Dedifferentiated amniotic fluid mesenchymal stem cell (primary cell): ENCODE data around the gene TTLL5.

Experiments
- DNase-seq: peaks from one replicate; pipeline ENCODE4 v3.0.0-alpha.2; 2016; ENCODE audit errors: extremely low spot score

TTLL5 gene

DNA sequence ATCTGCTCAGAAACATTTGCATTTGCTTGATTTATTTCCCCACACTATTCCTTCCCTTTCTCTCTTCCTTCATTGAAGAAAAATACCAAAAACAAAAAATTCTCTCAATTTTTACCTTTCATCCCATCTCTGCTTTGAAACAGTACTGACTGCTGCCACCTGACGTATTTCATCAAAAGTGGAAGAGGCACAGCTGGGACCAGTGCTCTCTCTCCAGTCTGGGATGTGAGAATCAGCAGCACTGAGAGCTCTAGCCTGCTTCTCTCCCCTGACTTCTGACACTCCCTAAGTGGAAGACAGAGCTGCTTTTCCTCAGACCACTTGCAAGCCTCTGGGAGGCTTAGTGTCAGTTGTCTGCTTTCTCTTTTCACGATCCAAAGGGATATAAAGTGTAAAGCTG lies 36.9 kb downstream of the TTLL5 start:
- no peak for DNase-seq

DNA sequence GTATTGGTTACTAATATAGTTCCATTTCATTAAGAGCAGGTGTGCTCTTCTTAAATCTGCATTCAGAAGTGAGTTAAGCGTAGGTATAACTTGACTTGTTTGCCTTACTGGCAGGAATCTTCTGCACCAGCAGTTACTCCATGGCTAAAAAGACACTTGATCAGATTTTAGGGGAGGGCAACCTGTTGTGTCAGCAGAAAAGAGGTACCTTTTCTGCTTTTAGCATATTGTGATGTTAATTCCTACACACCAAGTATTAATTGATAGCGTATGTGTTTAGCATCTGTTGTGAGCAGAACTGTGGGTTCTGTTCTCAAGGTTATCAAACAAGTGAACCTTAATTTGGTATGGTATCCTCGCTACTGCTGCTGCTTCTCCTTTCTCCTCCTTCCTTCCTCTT lies 38.3 kb downstream of the TTLL5 start:
- DNase-seq = no peak

DNA sequence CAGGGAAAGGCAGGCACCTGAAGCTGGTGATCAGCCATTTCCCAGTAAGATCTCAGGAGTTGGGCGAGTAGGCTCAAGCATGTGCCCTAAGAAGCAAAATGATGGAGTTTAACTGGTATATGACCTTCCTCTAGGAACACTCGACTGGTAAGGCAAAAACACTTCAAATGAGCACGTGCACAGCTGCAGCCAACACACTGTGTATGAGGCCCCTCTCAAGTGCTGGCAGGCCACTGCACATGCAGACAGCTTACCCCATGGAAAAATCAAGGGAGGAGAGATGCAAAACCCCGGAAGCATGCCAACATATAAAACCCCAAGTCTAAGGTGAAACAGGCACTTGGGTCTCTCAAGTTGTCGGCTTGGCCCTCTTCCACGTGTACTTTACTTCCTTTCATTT lies 39.2 kb downstream of the TTLL5 start:
- no peak for DNase-seq

DNA sequence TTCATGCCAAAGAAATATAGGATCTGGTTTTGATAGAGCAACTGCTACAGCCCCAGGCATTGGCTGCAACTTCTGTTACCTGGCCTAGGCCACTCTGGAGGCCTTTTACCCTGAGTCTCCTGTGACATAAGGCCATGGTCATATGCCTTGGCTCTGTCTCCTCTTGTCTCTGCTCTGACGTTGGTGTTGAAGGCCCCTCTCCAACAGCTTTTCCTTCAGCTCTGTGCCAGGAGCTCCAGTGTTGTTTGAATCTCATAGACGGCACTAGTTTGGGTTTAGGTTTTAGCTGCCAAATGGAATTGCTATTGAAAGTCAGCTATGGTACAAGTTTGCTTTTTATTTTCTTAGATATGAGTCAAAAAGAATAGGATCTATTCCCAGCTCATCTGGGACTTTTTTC lies 41.1 kb downstream of the TTLL5 start:
- DNase-seq = no peak

DNA sequence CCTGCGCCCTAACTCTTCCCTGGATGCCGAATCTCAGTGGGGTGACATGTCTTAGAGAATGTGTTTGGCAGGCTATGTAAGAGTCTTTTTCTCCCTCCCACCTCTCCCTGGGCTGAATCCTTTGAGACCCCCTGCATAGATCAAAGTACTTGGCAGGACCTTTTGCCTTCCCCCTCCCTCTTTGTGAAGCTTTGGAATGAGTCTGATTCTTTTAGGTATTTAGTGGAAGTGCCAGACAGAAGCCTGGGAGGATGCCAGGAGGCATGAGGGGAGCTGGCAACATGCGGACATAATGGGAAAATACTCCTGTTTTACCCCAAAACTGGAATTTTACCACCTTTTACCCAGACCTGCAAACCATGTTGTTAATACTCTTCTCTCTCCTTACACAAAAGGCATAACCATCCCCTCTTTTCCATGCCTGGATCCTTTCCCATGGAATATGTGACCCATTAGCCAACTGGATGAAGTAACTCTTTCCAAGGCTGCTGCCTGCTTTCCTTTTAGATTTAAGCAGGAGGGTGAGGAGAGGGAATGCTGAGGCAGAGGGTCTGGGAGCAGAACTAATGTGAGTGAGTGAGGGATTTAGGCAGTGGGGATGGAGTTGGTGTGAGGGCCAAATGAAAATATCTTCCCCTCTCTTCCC lies 41.7 kb downstream of the TTLL5 start:
- DNase-seq = no peak

DNA sequence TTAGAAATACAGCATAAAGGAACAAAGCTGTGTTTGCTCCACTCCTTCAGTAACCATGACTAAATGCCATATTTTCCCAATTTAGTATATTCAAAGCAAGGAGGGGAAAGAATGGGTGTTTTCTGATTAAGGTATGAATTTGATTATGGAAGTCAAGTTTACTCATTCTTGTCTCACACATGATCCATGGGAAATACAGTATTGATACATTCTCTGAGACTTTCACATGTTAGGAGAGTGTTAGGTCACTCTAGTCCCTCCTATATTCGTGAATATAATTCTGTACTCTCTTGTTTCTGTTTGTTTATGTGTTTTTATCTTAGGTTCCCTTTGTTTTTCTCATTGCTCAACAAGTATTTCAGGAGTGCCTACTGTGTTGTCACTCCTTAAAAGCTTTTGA lies 42.4 kb downstream of the TTLL5 start:
- no peak for DNase-seq

DNA sequence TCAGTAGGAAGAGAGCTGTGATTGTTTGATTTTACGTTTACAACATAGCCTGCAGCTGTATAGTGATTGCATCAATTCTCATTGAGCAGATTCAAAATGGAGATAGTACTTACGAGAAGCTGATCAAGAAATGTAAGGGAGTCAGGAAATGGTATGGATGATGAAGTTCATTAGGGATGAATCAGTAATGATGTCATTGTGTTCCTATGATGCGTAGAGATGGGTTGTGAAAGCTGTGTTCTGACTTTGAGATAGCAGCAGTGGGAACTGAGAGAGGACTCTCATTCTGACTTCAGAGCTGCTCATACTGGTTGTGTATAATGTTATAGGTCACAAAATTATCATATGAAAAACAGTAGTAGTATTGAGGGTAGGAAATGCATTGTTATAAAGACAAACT lies 44.0 kb downstream of the TTLL5 start:
- DNase-seq = no peak

DNA sequence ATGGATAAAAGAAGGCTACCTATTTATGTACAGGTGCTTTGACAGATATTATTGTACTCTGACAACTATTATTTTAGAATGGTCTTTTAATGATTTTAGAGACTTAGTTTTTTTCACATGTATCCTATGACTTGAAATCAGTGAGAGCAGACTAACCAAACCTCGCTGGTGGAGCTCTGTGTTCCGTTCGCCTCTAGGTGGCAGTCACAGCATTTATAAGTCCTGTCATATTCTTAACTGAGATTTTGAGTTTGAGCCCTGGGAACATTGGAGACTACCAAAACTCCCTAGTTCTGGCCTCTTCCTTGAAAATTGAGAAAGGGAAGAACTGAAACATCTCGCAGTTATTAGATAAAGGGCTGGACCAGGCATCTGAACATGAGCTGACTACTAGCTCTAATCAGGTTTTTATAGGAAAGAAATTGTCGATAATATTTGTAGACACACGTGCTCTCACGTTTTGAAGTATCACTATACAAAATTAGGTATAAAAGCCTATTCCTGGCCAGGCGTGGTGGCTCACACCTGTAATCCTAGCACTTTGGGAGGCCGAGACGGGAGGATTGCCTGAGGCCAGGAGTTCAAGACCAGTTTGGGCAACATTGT lies 48.3 kb downstream of the TTLL5 start:
- peak; percentile 92 for DNase-seq

DNA sequence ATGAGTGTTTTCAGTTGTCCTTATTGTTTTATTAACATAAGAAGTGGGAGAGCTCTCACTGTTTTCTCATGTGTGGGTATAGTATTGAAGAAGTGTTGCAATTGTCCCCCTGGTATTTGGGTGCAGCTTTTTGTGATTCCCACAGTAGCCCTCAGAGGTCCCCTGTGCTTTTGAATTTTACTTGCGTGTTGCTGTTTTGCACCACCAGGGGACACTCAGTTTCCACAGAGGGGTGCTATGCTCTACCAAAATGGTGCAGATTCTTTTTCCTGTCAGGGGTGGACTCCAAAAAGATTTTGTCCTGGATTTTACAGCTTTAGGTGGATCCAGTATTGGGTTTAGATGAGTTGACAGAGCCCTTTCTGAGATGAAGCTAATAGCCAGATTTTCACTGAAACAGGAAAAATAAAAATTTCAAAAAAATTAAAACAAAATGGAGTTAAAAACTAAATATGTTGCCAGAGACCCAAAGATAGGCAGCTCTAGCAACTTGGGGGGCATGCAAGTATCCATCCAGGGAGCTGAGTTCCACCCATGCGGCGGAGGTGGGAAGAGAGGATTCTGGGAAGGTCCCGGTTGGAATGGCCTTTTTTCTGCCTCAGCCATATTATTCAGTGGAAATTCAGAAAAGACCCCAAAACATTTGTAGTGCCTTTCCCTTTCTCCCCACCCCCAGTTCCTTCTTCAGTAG lies 50.2 kb downstream of the TTLL5 start:
- DNase-seq = peak; percentile 62

DNA sequence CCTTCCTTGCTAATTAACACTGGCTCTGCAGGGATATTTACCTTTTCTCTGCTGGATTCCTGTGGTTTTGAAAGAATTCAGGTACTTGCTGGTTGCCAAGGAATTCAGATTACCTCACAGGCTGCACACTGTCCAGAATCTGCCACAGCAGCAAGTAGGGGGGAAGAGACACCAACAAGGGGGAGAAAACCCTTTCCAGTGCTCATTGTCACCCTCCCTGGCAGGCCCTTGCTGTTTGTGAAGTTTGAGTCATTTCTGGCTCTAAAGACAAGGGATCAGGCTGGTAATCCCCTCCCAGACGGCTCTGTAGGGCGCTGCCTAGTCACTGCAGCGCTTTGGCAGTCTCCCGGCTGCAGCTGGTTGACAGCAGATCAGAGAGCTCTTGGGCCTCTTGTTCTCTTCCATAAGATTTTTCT lies 50.8 kb downstream of the TTLL5 start:
- DNase-seq = peak; percentile 76

DNA sequence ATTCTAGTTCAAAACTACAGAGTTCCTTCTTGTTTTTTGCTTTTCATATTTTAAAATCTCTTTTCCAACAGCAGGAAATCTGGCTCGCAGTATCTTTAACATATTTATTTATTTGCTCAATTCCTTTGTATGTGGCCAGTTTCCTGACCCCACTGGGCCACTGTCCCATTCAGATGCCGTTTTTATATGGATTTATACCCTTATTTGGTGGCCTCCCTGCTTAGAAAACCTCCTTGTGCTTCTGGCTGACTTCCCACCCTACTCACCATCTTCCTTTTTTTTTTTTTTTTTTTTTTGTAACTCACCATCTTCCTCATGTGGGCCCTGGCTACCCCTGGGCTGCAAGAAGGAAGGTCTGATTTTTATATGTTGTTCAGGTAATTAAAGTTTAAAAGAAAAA lies 53.9 kb downstream of the TTLL5 start:
- no peak for DNase-seq

DNA sequence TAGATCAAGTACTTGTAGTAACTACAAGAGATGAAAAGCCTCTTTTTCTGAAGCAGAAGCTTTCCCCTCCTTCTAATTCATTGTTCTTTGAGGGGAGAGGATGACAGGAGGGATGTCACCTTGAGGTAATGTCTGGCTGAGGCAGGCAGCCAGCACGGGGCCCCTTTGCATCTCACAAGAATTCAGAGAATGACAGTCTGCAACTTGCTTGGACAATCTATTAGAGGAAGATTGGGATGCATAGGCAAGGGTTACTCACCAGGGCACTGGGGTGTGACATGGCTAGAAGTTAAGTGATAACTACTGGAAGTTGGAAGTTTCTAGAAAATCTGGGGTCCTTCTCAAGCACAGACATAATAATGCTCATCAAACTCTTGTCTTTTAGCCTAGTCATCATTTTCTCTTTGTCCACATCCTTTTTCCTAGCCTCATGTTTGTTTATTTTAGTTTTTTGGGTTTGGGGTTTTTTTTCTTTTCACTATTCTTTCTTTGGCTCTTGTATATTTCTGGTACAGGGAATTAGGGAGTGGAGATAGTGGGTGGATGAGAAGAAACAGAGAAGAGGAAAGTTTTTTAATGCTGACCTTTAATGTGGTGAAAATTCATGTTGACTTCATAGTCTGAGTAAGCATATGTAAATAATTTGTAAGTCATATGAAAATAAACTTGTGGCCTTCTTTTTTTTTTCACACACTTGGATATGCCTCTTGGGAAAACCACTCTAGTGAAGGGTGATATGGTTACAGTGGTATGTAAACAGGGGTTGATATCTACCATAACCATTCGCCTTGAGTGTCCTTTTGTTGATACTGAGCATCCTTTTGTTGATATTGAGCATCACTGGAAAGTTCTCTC lies 55.1 kb downstream of the TTLL5 start:
- DNase-seq = peak; percentile 40

DNA sequence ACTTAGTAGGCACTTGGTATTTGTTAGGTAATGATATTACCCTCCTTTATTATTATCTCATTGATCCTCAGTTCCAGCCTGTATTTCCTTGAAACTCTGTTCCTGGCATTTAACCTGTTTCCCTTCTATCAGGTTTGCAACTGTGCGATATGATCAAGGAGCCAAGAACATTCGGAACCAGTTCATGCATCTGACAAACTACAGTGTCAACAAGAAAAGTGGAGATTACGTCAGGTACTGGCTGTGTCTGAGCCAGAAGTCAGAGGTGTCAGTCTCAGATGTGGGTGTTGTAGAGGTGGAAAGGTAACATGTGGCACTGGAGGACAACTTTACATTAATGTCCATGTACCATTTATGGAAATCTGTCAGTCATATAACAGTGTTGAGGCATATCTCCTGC lies 56.7 kb downstream of the TTLL5 start:
- DNase-seq = no peak

DNA sequence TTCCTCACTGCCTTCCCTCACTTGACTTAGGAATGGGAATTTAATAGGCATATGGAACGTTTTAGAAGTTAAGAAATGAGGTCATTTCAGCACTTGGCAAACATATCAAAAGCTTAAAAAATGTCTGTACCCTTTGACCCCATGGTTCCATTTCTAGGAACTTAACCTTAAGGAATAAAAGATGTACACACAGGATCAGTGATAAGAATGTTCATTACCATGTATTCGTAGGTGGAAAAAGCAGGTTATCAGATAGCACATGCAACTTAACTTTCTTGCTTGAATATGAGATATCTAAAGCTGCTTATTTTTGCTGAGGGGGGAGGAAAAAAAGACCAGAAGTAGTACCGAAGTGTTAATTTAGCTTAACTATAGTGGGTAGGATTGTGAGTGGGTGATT lies 57.2 kb downstream of the TTLL5 start:
- DNase-seq = no peak

DNA sequence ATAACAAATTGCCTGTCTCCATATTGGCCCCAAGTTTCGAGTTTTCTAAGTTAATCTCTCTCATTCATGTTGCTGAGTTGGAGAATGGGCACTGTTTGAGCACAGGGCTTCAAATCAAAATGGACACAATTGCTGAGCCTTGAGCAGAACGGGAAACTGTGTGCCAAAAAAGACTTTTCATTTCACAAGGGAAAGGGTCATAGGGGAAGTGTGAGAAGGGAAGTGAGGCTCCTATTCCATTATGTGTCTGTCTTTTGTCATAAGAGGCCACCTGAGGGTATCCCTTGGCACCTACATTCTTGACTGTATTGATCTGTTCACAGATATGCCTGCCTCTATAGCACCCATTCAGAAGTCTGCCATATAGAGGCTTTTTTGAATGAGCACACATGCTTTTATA lies 59.1 kb downstream of the TTLL5 start:
- no peak for DNase-seq

DNA sequence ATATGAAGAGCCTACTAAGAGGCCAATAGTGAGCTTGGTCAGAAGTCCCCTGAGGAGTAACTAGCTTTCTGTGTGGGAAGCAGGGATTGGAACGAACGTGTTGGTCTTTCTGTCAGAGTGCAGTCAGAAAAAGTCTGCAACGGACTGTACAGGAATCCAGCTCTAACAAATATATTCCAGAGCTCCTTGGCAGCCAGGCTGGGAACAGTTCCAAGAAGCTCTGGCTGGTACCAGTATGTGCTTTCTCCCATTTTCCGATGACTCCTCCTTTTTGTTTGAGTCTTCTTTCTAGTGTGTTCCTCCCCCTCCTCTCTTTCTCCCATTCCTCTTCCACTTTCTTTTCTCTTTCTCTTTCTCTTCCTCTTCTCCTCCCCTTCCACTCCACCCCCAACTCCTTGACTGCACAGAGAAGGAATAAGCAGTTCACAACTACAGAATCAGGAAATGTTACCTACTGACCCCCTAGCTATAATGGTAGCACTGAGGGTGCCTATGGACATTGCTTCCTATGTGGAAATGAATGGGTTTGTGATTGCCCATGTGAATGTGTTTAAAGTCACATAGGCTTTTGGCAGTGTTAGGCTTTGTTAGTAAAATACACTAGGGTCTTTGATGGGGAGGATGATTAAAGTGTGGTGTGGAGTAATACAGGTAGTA lies 59.9 kb downstream of the TTLL5 start:
- no peak for DNase-seq

DNA sequence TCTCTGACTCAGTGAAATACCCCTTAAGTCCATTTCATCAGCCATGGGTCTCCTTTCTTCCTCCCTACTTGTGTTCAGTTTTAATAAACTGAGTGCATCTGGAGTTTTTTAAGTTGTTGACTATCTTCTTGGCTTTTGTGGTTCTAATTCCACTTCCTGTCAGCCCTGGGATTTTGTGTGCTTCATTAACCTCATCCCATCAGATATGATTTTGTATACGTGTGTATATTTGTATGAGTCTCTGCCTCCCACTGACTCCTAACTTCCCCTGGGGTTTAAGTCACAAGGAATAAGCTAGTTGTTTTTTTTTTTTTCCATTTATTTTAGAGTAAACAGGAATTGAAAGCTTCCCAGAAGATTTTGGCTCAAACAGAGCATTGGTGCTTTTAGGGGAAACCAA lies 62.7 kb downstream of the TTLL5 start:
- no peak for DNase-seq

DNA sequence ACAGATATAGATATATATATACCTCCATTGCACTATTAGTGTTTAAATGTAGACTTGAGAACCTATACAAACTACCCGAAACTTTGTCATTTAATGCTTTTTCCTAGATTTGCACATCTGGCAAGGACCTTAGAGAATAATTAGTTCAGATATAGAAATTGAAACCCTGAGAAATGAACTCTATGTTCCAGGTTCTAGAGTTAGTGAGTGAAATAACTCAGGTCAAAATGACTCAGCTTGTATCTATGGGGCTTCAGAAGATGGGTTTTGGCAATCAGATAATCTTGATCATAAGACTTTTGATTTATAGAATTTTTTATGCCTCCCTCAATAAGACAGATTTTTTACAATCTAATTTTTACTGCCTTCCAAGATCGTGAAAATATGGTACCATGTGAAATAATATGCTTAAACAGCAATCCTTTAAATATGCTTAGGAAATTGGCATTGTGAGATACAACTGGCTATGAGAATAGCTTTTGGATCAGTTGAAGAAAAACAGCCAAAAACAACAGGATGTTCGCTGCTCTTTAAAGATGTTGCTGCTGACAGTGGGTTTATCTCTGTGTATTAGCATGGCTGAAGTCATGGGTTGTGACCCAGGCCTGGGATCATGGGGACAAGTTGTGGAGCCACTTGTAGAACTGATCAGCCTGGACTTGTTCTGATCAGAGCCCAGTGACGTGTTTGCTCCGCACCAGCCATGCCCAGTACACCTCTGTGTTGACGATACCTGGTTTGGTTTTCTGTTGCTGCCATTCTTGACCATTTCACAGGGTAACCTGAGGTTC lies 63.6 kb downstream of the TTLL5 start:
- DNase-seq = no peak

DNA sequence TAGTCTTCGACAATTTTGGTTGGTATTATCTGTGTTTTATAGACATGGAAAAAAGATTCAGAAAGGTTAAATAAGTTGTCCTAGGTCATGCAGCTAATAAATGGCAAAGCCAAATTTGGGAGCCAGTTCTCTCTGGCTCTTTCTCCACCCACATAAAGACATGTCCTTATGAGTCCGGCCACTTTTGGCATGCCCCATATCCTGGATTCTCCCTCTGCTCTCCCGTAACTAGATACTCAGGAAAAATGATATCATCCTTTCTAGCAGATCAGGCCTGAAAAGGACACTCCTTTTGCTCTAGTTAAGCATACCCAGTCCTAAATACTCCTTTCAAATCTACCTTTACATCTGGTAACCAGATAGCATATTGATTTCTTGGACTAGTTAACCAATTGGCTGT lies 64.4 kb downstream of the TTLL5 start:
- no peak for DNase-seq

DNA sequence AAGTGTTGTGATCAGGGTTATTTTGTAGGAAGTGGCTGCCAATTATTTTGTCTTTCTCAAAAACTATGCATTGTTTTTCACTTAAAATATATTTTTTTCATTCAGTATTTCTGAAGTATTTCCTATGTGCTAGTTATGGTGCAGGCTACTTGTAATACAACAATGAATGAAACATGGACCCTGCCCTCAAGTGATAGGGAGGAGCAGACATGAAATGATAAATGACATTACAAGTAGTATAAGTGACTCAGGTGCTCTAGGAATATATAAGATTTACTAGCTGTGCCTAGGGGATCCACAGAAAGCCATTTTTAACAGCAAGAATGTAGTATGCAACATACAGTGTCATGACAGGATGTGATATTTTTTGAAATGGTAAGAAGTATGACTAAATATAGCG lies 65.3 kb downstream of the TTLL5 start:
- DNase-seq = no peak

DNA sequence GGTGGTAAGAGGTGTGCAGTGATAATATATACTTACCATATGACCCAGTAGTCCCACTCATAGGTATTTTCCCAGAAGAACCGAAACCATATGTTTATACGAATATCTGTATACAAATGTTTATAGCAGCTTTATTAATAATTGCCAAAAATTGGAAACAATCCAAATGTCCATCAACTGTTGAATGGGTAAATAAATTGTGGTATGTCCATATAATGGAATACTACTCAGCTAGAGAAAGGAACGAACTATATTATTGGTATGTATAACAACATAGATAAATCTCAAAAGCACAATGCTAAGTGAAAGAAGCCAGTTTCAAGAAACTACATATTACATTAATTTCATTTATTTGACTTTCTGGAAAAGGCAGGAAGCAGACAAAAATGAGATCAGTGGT lies 66.1 kb downstream of the TTLL5 start:
- DNase-seq = no peak
